OCI-LY7 (cell line): ENCODE data around the gene PGAP2.

ENCODE experiments used
- CTCF ChIP-seq: fragments of 200-600 bp; sonication (generic); conservative IDR thresholded peaks from 2 replicates; pipeline ENCODE4 v1.5.1; 2014; ENCODE audit warnings: mild to moderate bottlenecking, antibody characterized with exemption, low read length, moderate library complexity, mixed read lengths
- EZH2phosphoT487 ChIP-seq: fragments of 200-600 bp; sonication (generic); IDR thresholded peaks from 2 replicates; pipeline ENCODE4 v1.6.1; 2018; ENCODE audit warnings: low read depth, borderline replicate concordance, mild to moderate bottlenecking, mixed run types, antibody characterized with exemption, low read length, moderate library complexity, mixed read lengths

DNA sequence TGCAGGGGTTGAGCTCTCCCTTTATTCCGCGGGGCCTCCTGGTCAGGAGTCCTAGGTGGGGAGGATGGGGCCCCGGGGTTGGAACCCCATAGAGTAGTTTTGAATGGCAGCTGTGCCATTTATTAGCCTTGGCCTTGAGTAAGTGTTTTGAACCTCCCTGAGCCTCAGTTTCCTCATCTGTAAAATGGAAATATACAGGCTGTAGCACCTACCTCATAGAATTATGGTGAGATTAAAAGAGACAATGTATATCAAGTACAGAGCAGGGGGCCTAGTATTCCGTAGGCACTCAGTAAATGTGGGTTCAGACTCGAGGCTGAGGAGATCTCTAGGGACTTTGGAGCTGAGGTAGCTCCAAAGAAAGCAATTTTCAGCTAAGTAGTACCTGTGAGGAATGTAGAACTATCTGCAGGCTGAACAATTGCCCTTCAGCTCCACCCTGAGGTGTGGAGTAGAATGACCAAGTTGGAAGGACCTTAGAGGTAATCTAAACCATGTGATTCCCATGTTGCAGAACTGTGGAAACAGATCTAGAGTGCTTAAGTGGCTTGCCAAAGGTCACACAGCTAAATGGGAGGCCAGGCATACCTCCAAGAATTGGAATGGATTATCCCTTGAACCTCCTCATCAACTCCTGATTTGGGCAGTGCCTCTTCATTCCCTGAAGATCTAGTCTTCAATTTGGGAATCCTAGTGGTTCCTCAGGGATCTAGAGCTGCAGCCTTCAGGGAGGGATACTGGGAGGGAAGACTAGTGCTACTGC is 682 bp downstream of the PGAP2 start:
- TF ChIP-seq CTCF (peak; percentile 82), EZH2phosphoT487 (no peak)
